Tibial artery (tissue), 4 donors: ENCODE data around the gene SUSD5.

Source experiments
- DNase-seq, 2 donors: peaks; one replicate each; pipeline ENCODE4 v3.0.0-alpha.2; 2019
- H3K27ac ChIP-seq, 2 donors: fragments of 200-600 bp; sonication (generic) in 1 of 2; 1 replicate in 1 of 2; 2 replicates in 1 of 2; pipeline ENCODE4 v1.5.1; 2018 to 2019; ENCODE audit warnings: mild to moderate bottlenecking in 1 of 2
- H3K27me3 ChIP-seq, 2 donors: fragments of 200-600 bp; sonication (generic) in 1 of 2; one replicate each; pipeline versions ENCODE4 v1.5.1 to v1.6.0; 2016 to 2019
- H3K36me3 ChIP-seq, 3 donors: fragments of 200-600 bp; sonication (generic) in 2 of 3; one replicate each; pipeline ENCODE4 v1.5.1; 2016 to 2019; ENCODE audit warnings: mild to moderate bottlenecking in 2 of 3
- H3K4me1 ChIP-seq, 4 donors: fragments of 200-600 bp; sonication (generic) in 2 of 4; 1 replicate in 3 of 4; 2 replicates in 1 of 4; pipeline ENCODE4 v1.5.1; 2016 to 2019
- H3K4me3 ChIP-seq, 2 donors: fragments of 200-600 bp; sonication (generic) in 1 of 2; 1 replicate in 1 of 2; 2 replicates in 1 of 2; pipeline ENCODE4 v1.5.1; 2018 to 2019; ENCODE audit warnings: mild to moderate bottlenecking in 2 of 2
- H3K9me3 ChIP-seq, 3 donors: fragments of 200-600 bp; sonication (generic) in 1 of 3; one replicate each; pipeline ENCODE4 v1.5.1; 2016 to 2019
- CTCF ChIP-seq, 2 experiments: fragments of 200-600 bp in 1 of 2; fragments of 450-650 bp in 1 of 2; IDR thresholded peaks; one replicate each; pipeline ENCODE4 v1.5.1; 2017 to 2019; ENCODE audit warnings: antibody characterized with exemption in 2 of 2, mild to moderate bottlenecking in 1 of 2, moderate library complexity in 1 of 2
- intact Hi-C: fragments of 100-400 bp; cut with DNase I; formaldehyde crosslinking; loops from one replicate; pipeline ENCODE4 v1.15.0; 2023; ENCODE audit warnings: low total_unique reads

SUSD5 gene

DNA sequence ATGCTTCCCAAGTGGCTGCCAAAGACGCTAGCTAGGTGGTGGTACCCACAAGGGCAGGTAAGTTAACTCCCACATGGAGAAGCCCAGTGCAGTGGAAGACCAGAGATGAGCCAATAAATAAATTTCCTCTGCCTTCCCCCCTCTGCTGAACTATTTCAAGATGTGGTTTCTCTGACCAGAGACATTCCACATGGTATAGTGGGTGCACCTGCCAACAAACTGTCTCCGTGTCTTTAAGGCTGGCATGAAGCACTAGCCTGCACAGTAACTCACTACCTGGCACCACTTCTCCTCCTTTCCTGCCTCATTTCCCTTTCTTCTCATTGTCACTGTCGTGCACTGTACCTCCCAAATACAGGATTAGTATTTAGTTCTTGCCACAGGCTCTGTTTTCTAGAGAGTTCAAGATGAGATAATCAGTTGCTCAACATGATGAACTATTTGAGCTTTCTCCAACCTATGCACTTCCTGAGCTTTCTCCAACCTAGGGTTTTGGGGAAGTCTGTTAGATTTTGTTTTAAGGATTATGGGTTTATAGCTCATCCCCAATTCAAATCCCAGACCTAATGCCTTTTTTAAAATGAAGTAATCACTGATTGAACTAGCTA, 113.2 kb downstream of the SUSD5 start:
- intact Hi-C loops, result no loop called here
- Histone ChIP-seq H3K4me3 (no peak overlapping the region), H3K27ac (no peak overlapping the region), H3K27me3 (no peaks in the 10 kb centered on the region), H3K36me3 (no peaks in the 10 kb centered on the region), H3K4me1 (no peaks in the 10 kb centered on the region), H3K9me3 (no peaks in the 10 kb centered on the region)
- DNase-seq, result no peak
- TF ChIP-seq CTCF (IDR thresholded peaks at IDR 0.05), result no peak

GRCh38 chr3:33104803-33105202, 113.8 kb downstream of the SUSD5 start:
- H3K4me1 ChIP-seq, result no peaks in the 10 kb centered on the region
- no peaks in the 10 kb centered on the region for H3K9me3 ChIP-seq
- no peak overlapping the region for H3K4me3 ChIP-seq
- intact Hi-C loops, result no loop called here
- no peaks in the 10 kb centered on the region for H3K36me3 ChIP-seq
- no peaks in the 10 kb centered on the region for H3K27me3 ChIP-seq
- H3K27ac ChIP-seq, result no peak overlapping the region
- DNase-seq, result no peak
- no peak for TF ChIP-seq CTCF (IDR thresholded peaks at IDR 0.05)

- no peak for TF ChIP-seq CTCF (IDR thresholded peaks at IDR 0.05)
- Histone ChIP-seq H3K27ac (no peak overlapping the region), H3K4me3 (no peak overlapping the region), H3K36me3 (no peaks in the 10 kb centered on the region), H3K4me1 (no peaks in the 10 kb centered on the region), H3K9me3 (no peaks in the 10 kb centered on the region), H3K27me3 (no peaks in the 10 kb centered on the region)
- intact Hi-C loops, result no loop called here
- DNase-seq, result no peak
Measured at GRCh38 chr3:33103480-33103879, 115.1 kb downstream of the SUSD5 start.

- intact Hi-C loops, result no loop called here
- Histone ChIP-seq H3K27ac (no peak overlapping the region), H3K36me3 (no peaks in the 10 kb centered on the region), H3K4me1 (no peaks in the 10 kb centered on the region), H3K4me3 (no peak overlapping the region), H3K9me3 (no peaks in the 10 kb centered on the region), H3K27me3 (no peaks in the 10 kb centered on the region)
- TF ChIP-seq CTCF (IDR thresholded peaks at IDR 0.05), result no peak
- DNase-seq, result peak in 1 of 2 donors; percentile 34
Measured at GRCh38 chr3:33103034-33103433, 115.6 kb downstream of the SUSD5 start.

- no peak overlapping the region for H3K4me3 ChIP-seq
- intact Hi-C loops, result no loop called here
- H3K27me3 ChIP-seq, result no peaks in the 10 kb centered on the region
- TF ChIP-seq CTCF (IDR thresholded peaks at IDR 0.05), result no peak
- DNase-seq, result no peak
- no peaks in the 10 kb centered on the region for H3K36me3 ChIP-seq
- peaks cover 0 to 15% (median 10%) of the 10 kb centered on the region in 4 donors for H3K4me1 ChIP-seq
- H3K9me3 ChIP-seq, result no peaks in the 10 kb centered on the region
- no peak overlapping the region for H3K27ac ChIP-seq
Measured at GRCh38 chr3:33100229-33100628, 118.4 kb downstream of the SUSD5 start.
